ENCODE results near the gene KCNJ9.
"Not testable (repeated sequence)": the region's sequence is repeated elsewhere in the genome, so short reads cannot be mapped to it uniquely, and the experiment has no call there.

The KCNJ9 gene

DNA sequence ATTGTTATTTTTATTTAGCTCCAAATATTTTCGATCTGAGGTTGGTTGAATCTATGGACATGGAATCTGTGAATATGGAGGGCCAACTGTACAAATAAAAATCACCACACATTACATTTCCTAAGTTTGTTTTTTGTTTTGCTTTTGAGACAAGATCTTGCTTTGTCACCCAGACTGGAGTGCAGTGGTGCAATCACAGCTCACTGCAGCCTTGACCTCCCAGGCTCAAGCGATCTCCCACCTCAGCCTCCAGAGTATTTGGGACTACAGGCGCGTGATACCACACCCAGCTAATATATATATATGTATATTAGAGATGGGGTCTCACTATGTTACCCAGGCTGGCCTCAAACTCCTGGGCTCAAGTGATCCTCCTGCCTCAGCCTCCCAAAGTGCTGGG, 45.0 kb downstream of the KCNJ9 start:
- DNase-seq (ENCODE audit: low read depth), result not testable (repeated sequence)

GRCh38 chr1:160127381-160127780, 46.0 kb downstream of the KCNJ9 start:
- no peak for DNase-seq (ENCODE audit: low read depth)

DNA sequence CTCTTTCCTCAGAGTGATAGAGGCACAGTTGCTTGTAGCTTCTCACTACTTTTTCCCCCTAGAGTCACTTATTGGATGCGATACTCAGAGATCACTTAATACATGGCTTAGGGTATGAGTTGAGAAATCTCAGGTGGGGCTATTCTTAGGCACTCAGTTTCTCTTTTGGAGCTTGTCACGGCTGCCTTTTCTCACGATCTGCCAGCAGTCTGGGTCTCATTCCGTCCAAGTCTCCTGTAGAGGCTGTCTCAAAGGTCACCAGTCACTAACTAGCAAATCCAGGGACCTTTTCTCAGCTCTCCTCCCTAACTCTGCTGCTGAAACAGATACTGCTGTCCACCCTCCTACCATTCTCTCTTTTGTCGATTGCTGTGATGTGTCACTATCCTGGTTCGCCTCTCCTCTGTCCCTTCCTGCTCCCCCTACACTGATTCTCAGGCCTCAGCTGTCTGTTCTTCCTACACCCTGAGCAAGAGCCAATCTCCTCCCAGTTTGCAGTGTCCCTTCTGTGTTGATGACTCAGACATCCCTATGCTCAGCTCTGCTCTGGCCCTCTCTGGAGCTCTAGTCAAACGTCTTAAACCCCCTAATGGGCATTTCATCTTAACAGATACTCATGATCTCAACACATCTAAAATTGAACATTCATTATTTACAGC, 46.7 kb downstream of the KCNJ9 start:
- DNase-seq (ENCODE audit: low read depth), result no peak

DNA sequence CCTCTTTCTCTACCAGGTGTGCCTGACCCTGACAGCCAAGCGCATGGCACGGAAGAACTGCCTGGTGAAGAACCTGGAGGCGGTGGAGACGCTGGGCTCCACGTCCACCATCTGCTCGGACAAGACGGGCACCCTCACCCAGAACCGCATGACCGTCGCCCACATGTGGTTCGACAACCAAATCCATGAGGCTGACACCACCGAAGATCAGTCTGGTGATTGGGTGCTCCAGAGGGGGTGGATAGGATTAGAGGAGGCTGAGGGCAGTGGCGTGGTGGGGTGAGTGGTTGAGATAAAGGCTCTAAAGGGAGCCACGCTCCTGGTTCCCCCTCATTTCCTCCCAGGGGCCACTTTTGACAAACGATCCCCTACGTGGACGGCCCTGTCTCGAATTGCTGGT, 47.3 kb downstream of the KCNJ9 start:
- no peak for DNase-seq (ENCODE audit: low read depth)

- no peak for DNase-seq (ENCODE audit: low read depth)
Observed at GRCh38 chr1:160129046-160129445, 47.7 kb downstream of the KCNJ9 start.

DNA sequence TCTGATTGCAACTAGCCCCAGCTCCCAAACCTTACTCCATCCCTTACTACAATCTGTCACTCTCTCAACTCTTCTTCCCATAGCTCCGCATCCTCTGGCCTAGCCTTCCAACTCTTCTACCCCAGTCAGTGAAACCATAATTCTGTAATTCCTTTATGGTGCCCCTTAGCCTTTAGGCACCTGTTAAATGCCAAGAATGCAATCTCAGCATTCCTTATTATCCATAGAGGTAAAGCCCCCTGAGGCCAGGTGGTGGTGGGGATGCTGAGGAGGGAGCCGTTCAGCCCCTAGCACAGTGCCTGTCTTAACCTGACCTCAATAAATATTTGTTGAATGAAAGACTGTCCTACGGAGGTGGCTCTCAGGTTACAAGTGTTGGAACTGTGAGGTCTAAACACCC, 48.2 kb downstream of the KCNJ9 start:
- no peak for DNase-seq (ENCODE audit: low read depth)

- DNase-seq (ENCODE audit: low read depth), result no peak
Observed at GRCh38 chr1:160129966-160130365, 48.6 kb downstream of the KCNJ9 start.

DNA sequence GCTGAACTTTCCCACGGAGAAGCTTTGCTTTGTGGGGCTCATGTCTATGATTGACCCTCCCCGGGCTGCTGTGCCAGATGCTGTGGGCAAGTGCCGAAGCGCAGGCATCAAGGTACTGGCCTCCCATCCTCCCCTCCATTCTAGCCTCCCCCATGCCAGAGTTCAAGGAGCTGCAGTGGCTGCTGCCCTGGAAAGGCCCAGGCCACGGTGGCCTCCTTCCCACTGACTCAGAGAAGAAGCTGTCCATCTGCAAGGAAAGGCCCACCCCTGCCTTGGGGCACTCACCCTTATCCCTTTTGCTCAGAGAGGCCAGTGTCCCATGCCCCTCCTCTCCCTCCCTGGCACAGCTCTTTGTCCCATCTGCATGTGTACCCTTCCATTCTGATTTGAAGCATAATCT, 49.1 kb downstream of the KCNJ9 start:
- no peak for DNase-seq (ENCODE audit: low read depth)

GRCh38 chr1:160130939-160131338, 49.6 kb downstream of the KCNJ9 start:
- no peak for DNase-seq (ENCODE audit: low read depth)

GRCh38 chr1:160131803-160132565, 50.6 kb downstream of the KCNJ9 start:
- no peak for DNase-seq (ENCODE audit: low read depth)

- no peak for DNase-seq (ENCODE audit: low read depth)
Observed at GRCh38 chr1:160133990-160134770, 52.8 kb downstream of the KCNJ9 start.

DNA sequence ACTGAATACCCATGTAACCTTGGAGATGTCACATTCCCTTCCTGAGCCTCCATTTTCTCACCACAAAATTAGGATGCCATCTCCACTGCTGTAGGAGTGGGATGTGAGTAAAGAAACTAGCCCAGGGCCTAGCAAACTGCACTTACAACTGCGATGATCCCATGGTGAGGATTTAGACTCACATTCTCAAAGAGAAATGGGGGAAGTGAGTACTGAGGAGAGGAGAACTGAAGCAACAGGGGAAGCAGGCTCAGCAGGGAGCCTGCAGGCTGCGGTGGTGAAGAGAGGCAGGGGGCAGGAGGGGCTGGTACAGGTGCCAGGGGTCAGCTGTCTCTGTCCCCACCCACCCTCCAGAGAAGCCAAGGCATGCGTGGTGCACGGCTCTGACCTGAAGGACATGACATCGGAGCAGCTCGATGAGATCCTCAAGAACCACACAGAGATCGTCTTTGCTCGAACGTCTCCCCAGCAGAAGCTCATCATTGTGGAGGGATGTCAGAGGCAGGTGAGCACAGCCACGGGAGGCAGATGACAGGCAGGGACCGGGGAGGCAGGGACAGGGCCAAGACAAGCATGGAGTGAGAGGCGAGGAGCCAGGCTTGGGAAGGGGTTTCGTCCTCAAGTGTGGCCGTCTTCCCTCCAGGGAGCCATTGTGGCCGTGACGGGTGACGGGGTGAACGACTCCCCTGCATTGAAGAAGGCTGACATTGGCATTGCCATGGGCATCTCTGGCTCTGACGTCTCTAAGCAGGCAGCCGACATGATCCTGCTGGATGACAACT, 53.6 kb downstream of the KCNJ9 start:
- no peak for DNase-seq (ENCODE audit: low read depth)

- no peak for DNase-seq (ENCODE audit: low read depth)
Observed at GRCh38 chr1:160136121-160136925, 55.0 kb downstream of the KCNJ9 start.

- DNase-seq (ENCODE audit: low read depth), result no peak
Observed at GRCh38 chr1:160136926-160137200, 55.5 kb downstream of the KCNJ9 start.

- DNase-seq (ENCODE audit: low read depth), result no peak
Observed at GRCh38 chr1:160137216-160137862, 56.0 kb downstream of the KCNJ9 start.

DNA sequence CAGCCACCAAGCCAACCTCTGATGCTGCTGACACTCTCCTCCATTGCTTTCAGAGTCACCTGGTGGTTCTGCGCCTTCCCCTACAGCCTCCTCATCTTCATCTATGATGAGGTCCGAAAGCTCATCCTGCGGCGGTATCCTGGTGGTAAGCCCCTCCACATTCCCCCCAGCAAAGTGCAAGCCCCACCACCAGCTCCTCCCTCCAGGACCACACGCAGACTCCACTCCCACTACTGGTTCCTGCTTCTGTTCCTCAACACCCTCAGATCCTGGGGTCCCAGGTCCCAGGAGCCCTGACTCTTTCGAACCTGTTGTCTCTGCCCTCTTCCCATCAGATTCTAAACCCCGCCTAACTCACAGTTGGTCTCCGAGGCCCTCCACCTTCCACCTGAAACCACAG, 58.5 kb downstream of the KCNJ9 start:
- DNase-seq (ENCODE audit: low read depth), result no peak
